ENCODE measurements around the gene FETUB. TPM values are rescaled to one million over a fixed set of nuclear protein-coding genes. Genes with fewer than 3 reads are reported as not detected.

Gene FETUB
- total and polyA plus RNA-seq, 2 of the 8 experiments (the other 6 are each of a cell fraction or from before 2014, with no cell fraction given) = 0.15 TPM; not detected in 1

DNA sequence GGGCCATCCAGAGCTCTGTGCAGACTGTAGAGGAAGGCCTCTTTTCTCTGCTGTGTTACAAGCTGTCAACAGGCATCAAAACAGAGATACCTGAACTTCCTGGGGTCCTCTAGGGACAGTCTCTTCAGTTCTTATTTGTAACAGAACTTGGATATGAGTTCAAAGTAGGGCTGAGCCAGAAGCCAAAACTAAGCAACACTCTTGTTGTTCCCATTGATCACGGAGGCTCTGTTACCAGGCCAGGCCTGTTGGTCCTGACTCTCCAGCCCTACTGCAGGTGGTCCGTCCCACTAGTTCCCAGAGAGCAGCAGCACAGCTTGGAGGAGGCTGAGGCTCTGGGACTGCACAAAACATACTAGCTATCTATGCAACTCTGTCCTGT, 40.4 kb upstream of the FETUB start (continued):
- TF ChIP-seq, protein P1, sequence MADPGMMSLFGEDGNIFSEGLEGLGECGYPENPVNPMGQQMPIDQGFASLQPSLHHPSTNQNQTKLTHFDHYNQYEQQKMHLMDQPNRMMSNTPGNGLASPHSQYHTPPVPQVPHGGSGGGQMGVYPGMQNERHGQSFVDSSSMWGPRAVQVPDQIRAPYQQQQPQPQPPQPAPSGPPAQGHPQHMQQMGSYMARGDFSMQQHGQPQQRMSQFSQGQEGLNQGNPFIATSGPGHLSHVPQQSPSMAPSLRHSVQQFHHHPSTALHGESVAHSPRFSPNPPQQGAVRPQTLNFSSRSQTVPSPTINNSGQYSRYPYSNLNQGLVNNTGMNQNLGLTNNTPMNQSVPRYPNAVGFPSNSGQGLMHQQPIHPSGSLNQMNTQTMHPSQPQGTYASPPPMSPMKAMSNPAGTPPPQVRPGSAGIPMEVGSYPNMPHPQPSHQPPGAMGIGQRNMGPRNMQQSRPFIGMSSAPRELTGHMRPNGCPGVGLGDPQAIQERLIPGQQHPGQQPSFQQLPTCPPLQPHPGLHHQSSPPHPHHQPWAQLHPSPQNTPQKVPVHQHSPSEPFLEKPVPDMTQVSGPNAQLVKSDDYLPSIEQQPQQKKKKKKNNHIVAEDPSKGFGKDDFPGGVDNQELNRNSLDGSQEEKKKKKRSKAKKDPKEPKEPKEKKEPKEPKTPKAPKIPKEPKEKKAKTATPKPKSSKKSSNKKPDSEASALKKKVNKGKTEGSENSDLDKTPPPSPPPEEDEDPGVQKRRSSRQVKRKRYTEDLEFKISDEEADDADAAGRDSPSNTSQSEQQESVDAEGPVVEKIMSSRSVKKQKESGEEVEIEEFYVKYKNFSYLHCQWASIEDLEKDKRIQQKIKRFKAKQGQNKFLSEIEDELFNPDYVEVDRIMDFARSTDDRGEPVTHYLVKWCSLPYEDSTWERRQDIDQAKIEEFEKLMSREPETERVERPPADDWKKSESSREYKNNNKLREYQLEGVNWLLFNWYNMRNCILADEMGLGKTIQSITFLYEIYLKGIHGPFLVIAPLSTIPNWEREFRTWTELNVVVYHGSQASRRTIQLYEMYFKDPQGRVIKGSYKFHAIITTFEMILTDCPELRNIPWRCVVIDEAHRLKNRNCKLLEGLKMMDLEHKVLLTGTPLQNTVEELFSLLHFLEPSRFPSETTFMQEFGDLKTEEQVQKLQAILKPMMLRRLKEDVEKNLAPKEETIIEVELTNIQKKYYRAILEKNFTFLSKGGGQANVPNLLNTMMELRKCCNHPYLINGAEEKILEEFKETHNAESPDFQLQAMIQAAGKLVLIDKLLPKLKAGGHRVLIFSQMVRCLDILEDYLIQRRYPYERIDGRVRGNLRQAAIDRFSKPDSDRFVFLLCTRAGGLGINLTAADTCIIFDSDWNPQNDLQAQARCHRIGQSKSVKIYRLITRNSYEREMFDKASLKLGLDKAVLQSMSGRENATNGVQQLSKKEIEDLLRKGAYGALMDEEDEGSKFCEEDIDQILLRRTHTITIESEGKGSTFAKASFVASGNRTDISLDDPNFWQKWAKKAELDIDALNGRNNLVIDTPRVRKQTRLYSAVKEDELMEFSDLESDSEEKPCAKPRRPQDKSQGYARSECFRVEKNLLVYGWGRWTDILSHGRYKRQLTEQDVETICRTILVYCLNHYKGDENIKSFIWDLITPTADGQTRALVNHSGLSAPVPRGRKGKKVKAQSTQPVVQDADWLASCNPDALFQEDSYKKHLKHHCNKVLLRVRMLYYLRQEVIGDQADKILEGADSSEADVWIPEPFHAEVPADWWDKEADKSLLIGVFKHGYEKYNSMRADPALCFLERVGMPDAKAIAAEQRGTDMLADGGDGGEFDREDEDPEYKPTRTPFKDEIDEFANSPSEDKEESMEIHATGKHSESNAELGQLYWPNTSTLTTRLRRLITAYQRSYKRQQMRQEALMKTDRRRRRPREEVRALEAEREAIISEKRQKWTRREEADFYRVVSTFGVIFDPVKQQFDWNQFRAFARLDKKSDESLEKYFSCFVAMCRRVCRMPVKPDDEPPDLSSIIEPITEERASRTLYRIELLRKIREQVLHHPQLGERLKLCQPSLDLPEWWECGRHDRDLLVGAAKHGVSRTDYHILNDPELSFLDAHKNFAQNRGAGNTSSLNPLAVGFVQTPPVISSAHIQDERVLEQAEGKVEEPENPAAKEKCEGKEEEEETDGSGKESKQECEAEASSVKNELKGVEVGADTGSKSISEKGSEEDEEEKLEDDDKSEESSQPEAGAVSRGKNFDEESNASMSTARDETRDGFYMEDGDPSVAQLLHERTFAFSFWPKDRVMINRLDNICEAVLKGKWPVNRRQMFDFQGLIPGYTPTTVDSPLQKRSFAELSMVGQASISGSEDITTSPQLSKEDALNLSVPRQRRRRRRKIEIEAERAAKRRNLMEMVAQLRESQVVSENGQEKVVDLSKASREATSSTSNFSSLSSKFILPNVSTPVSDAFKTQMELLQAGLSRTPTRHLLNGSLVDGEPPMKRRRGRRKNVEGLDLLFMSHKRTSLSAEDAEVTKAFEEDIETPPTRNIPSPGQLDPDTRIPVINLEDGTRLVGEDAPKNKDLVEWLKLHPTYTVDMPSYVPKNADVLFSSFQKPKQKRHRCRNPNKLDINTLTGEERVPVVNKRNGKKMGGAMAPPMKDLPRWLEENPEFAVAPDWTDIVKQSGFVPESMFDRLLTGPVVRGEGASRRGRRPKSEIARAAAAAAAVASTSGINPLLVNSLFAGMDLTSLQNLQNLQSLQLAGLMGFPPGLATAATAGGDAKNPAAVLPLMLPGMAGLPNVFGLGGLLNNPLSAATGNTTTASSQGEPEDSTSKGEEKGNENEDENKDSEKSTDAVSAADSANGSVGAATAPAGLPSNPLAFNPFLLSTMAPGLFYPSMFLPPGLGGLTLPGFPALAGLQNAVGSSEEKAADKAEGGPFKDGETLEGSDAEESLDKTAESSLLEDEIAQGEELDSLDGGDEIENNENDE (IDR thresholded peaks at IDR 0.05; ENCODE audit: insufficient replicate concordance, low read length) = no peak
- TF ChIP-seq MAFK (IDR thresholded peaks at IDR 0.05; ENCODE audit: low read depth, low read length) (no peak), SAP30 (IDR thresholded peaks at IDR 0.05; ENCODE audit: insufficient read depth, insufficient replicate concordance, low read length) (no peak), RFX5 (IDR thresholded peaks at IDR 0.05; ENCODE audit: borderline replicate concordance, low read depth, low read length) (no peak), TEAD4 (IDR thresholded peaks at IDR 0.05; ENCODE audit: low read depth, low read length) (no peak), ASH2L (IDR thresholded peaks at IDR 0.05; ENCODE audit: low read length) (no peak)
